DND-41 (cell line): Measurements from ENCODE around the gene FBXW4.

ENCODE experiments used
- EZH2 ChIP-seq: IDR thresholded peaks from 3 replicates; pipeline ENCODE4 v1.6.1; 2012; ENCODE audit warnings: borderline replicate concordance, low read depth, mild to moderate bottlenecking, moderate library complexity, low read length, inconsistent platforms; ENCODE audit not compliant: severe bottlenecking
- TF ChIP-seq, protein P1 (sequence below): IDR thresholded peaks from 2 replicates; pipeline ENCODE4 v1.5.1; 2012; ENCODE audit warnings: borderline replicate concordance, low read length, moderate library complexity, mild to moderate bottlenecking; ENCODE audit not compliant: poor library complexity, severe bottlenecking; ENCODE audit errors: extremely low read depth

DNA sequence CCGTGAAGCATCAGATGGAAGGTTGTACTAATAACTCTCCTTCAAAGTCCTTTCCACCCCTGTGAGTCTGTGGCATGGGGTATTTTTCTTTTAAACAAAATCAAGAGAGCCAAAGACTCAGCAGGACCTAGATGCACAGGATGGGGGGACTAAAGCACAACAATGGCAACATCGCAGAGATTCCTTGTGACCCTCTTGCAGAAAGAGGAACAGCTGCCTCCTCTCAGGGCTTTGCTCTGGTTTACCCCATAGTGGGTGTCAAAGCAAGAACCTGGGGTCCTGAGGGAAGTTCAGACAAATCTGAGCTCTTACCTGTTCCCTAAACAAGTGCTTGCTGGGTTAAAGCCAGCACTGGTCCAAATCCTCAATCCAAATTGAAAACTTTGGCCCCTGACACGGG is 41.7 kb upstream of the FBXW4 start:
- TF ChIP-seq, protein P1, sequence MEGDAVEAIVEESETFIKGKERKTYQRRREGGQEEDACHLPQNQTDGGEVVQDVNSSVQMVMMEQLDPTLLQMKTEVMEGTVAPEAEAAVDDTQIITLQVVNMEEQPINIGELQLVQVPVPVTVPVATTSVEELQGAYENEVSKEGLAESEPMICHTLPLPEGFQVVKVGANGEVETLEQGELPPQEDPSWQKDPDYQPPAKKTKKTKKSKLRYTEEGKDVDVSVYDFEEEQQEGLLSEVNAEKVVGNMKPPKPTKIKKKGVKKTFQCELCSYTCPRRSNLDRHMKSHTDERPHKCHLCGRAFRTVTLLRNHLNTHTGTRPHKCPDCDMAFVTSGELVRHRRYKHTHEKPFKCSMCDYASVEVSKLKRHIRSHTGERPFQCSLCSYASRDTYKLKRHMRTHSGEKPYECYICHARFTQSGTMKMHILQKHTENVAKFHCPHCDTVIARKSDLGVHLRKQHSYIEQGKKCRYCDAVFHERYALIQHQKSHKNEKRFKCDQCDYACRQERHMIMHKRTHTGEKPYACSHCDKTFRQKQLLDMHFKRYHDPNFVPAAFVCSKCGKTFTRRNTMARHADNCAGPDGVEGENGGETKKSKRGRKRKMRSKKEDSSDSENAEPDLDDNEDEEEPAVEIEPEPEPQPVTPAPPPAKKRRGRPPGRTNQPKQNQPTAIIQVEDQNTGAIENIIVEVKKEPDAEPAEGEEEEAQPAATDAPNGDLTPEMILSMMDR = no peak
- no peak for TF ChIP-seq EZH2
